Diencephalon (tissue), 1 donor: ENCODE measurements around the gene SPINK2. TPM values are rescaled to one million over a fixed set of nuclear protein-coding genes. Genes with fewer than 3 reads are reported as not detected.

Experiments used
- small RNA-seq: library from RNA; depleted of rRNA; stranded (forward); fragments of <200 nt; gene quantifications from one replicate; pipeline ENCODE3, GENCODE V24; 2014
- total RNA-seq: library from RNA; depleted of rRNA; stranded (reverse); fragments of >200 nt; gene quantifications from one replicate; pipeline ENCODE4 v1.2.3, GENCODE V29; 2014

Gene SPINK2
- not detected for total RNA-seq

GRCh38 chr4:56821381-56822243 is at the start of gene SPINK2:
SPINK2 (minus strand) TSS chr4:56821701; CDS start chr4:56821662, 39 bp downstream.

Small RNAs within 50 kb of the gene (small RNA-seq; reads per million reads assigned to genes)
- gene RF00017 (not detected), gene RF00019 (not detected), gene RN7SL357P (not detected), gene RN7SL492P (not detected)

Other genes starting within 250 kb of the SPINK2 start
- gene HOPX, start 140.4 kb downstream of the SPINK2 start, total RNA-seq, result 65.7 TPM
- gene REST, start 86.2 kb upstream of the SPINK2 start, total RNA-seq, result 11.8 TPM
- 14.1 TPM for gene NOA1, start 155.9 kb upstream of the SPINK2 start, total RNA-seq
- 150 TPM for gene POLR2B, start 157.2 kb upstream of the SPINK2 start, total RNA-seq